Spleen (tissue), 11 donors: Measurements from ENCODE around the gene PCGF2. TPM values are rescaled to one million over a fixed set of nuclear protein-coding genes. Genes with fewer than 3 reads are reported as not detected.

Source experiments
- DNase-seq: peaks from one replicate; pipeline ENCODE4 v3.0.0-alpha.2; 2020
- H3K27ac ChIP-seq, 8 donors: fragments of 200-600 bp; sonication (generic) in 7 of 8; 1 replicate in 4 of 8; 2 replicates in 4 of 8; pipeline versions ENCODE4 v1.5.0 to v1.8.0; 2016 to 2021; ENCODE audit warnings: inconsistent platforms in 4 of 8, mild to moderate bottlenecking in 4 of 8, moderate library complexity in 1 of 8
- H3K27me3 ChIP-seq, 7 donors: fragments of 200-600 bp; sonication (generic) in 6 of 7; replicated peaks in 1 of 7; 1 replicate in 4 of 7; 2 replicates in 3 of 7; pipeline versions ENCODE4 v1.5.0 to v1.8.0; 2016 to 2021; ENCODE audit warnings: inconsistent platforms in 3 of 7, mild to moderate bottlenecking in 1 of 7
- H3K36me3 ChIP-seq, 6 donors: fragments of 200-600 bp; sonication (generic) in 5 of 6; 1 replicate in 4 of 6; 2 replicates in 2 of 6; pipeline versions ENCODE4 v1.5.0 to v1.8.0; 2016 to 2021; ENCODE audit warnings: inconsistent platforms in 2 of 6
- H3K4me1 ChIP-seq, 6 donors: fragments of 200-600 bp; sonication (generic) in 5 of 6; 1 replicate in 3 of 6; 2 replicates in 3 of 6; pipeline versions ENCODE4 v1.5.0 to v1.8.0; 2016 to 2021; ENCODE audit warnings: inconsistent platforms in 3 of 6
- H3K4me3 ChIP-seq, 8 donors: fragments of 200-600 bp; sonication (generic) in 7 of 8; 1 replicate in 4 of 8; 2 replicates in 4 of 8; pipeline versions ENCODE4 v1.5.0 to v1.8.0; 2016 to 2021; ENCODE audit warnings: inconsistent platforms in 4 of 8, mild to moderate bottlenecking in 4 of 8, moderate library complexity in 2 of 8
- H3K9me3 ChIP-seq, 8 donors: fragments of 200-600 bp; sonication (generic) in 7 of 8; 1 replicate in 4 of 8; 2 replicates in 4 of 8; pipeline versions ENCODE4 v1.5.0 to v1.8.0; 2016 to 2021; ENCODE audit warnings: inconsistent platforms in 4 of 8
- POLR2A ChIP-seq, 3 donors: fragments of 450-650 bp; IDR thresholded peaks; one replicate each; pipeline ENCODE4 v1.5.1; 2017; ENCODE audit warnings: antibody characterized with exemption in 3 of 3, mild to moderate bottlenecking in 1 of 3
- POLR2AphosphoS5 ChIP-seq, 3 donors: sonication (generic); formaldehyde crosslinking; IDR thresholded peaks; one replicate each; pipeline ENCODE4 v1.5.1; 2017; ENCODE audit warnings: antibody characterized with exemption in 3 of 3
- WGBS, 5 donors: extraction: QIAGEN DNeasy Blood & Tissue Kit in 3 of 5; methylation state at CpG; one replicate each; pipeline versions ENCODE4 v1.1.5 to v1.1.7; 2013 to 2018; 5-methylcytosine and 5-hydroxymethylcytosine counted together
- intact Hi-C: fragments of 100-400 bp; cut with DNase I; formaldehyde crosslinking; loops from one replicate; pipeline ENCODE4 v1.15.0; 2023; ENCODE audit warnings: low total_unique reads
- polyA plus RNA-seq, 3 donors: library from polyadenylated mRNA; stranded (reverse); fragments of 200-250 nt; gene quantifications; one replicate each; pipeline ENCODE4 v1.2.1, GENCODE V29; 2013
- total RNA-seq, 7 donors: library from RNA; depleted of rRNA in 3 of 7; stranded (reverse); fragments of >200 nt in 3 of 7; fragmentation: NEBNext Ultra II Directional in 4 of 7; extraction: Animal tissue kit (Norgen Biotek cat#: 25700) in 4 of 7; gene quantifications; one replicate each; pipeline versions ENCODE4 v1.1.0 to v1.2.1, GENCODE V29; 2016 to 2021
- TF ChIP-seq, protein P1 (sequence below), 11 experiments: fragments of 200-600 bp in 7 of 11; fragments of 450-650 bp in 4 of 11; sonication (generic) in 4 of 11; IDR thresholded peaks in 8 of 11; conservative IDR thresholded peaks in 3 of 11; 1 replicate in 7 of 11; 2 replicates in 4 of 11; pipeline versions ENCODE4 v1.4.0 to v1.8.0; 2016 to 2021; ENCODE audit warnings: antibody characterized with exemption in 11 of 11, inconsistent platforms in 4 of 11, mild to moderate bottlenecking in 1 of 11
- donor health status: healthy with polysubstance abuse.
- donor health status: DM: no; HTN: no; CAD: no; lungs with moderate emphysema.
- donor health status: DM: no; HTN: no; CAD: no.
- donor health status: Bipolar disorder and iron deficiency.
- donor health status: healthy.
- donor health status: DM: no; HTN: no; CAD: no.
- donor health status: DM: yes; HTN: yes; CAD: no.

PCGF2 gene
- total and polyA plus RNA-seq, 10 donors: 13.1 to 57.6 (median 25.7) TPM

GRCh38 chr17:38702916-38703741, 45.0 kb downstream of the PCGF2 start:
- DNase-seq: peak; percentile 91
- H3K4me1 ChIP-seq: peaks cover 33 to 85% (median 68%) of the 10 kb centered on the region in 6 donors
- TF ChIP-seq POLR2A (IDR thresholded peaks at IDR 0.05) (no peak), POLR2AphosphoS5 (IDR thresholded peaks at IDR 0.05) (no peak)
- TF ChIP-seq, protein P1, sequence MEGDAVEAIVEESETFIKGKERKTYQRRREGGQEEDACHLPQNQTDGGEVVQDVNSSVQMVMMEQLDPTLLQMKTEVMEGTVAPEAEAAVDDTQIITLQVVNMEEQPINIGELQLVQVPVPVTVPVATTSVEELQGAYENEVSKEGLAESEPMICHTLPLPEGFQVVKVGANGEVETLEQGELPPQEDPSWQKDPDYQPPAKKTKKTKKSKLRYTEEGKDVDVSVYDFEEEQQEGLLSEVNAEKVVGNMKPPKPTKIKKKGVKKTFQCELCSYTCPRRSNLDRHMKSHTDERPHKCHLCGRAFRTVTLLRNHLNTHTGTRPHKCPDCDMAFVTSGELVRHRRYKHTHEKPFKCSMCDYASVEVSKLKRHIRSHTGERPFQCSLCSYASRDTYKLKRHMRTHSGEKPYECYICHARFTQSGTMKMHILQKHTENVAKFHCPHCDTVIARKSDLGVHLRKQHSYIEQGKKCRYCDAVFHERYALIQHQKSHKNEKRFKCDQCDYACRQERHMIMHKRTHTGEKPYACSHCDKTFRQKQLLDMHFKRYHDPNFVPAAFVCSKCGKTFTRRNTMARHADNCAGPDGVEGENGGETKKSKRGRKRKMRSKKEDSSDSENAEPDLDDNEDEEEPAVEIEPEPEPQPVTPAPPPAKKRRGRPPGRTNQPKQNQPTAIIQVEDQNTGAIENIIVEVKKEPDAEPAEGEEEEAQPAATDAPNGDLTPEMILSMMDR (IDR thresholded peaks at IDR 0.05 in 8 of 11, conservative IDR thresholded peaks at IDR 0.05 in 3 of 11): no peak
- H3K4me3 ChIP-seq: peak overlapping the region; percentile 57 to 92 (median 81)
- H3K9me3 ChIP-seq: no peaks in the 10 kb centered on the region
- intact Hi-C loops: no loop called here
- H3K36me3 ChIP-seq: peaks cover 0 to 11% (median 5%) of the 10 kb centered on the region in 6 donors
- peaks cover 0 to 8% (median 0%) of the 10 kb centered on the region in 7 donors for H3K27me3 ChIP-seq
- 1 to 2% (median 1%) methylated on average over 35 to 55 of the region's 55 CpGs for WGBS, 5 donors
- peak overlapping the region; percentile 96 to 99 (median 97) for H3K27ac ChIP-seq

GRCh38 chr17:38702166-38702915, 45.8 kb downstream of the PCGF2 start:
- H3K4me1 ChIP-seq: peaks cover 30 to 83% (median 61%) of the 10 kb centered on the region in 6 donors
- peaks cover 0 to 8% (median 0%) of the 10 kb centered on the region in 7 donors for H3K27me3 ChIP-seq
- peak; percentile 96 for DNase-seq
- H3K36me3 ChIP-seq: peaks cover 0 to 3% (median under 1%) of the 10 kb centered on the region in 6 donors
- TF ChIP-seq, protein P1 (IDR thresholded peaks at IDR 0.05 in 8 of 11, conservative IDR thresholded peaks at IDR 0.05 in 3 of 11): peak in 1 of 11 experiments; percentile 22
- TF ChIP-seq POLR2A (IDR thresholded peaks at IDR 0.05) (peak; percentile 12 to 52 (median 47)), POLR2AphosphoS5 (IDR thresholded peaks at IDR 0.05) (peak; percentile 96 to 97 (median 97))
- intact Hi-C loops: no loop called here
- no peaks in the 10 kb centered on the region for H3K9me3 ChIP-seq
- 0 to 1% (median 1%) methylated on average over 44 to 81 of the region's 81 CpGs for WGBS, 5 donors
- peak overlapping the region; percentile 96 to 99 (median 97) for H3K27ac ChIP-seq
- H3K4me3 ChIP-seq: peak overlapping the region; percentile 57 to 92 (median 81)

DNA sequence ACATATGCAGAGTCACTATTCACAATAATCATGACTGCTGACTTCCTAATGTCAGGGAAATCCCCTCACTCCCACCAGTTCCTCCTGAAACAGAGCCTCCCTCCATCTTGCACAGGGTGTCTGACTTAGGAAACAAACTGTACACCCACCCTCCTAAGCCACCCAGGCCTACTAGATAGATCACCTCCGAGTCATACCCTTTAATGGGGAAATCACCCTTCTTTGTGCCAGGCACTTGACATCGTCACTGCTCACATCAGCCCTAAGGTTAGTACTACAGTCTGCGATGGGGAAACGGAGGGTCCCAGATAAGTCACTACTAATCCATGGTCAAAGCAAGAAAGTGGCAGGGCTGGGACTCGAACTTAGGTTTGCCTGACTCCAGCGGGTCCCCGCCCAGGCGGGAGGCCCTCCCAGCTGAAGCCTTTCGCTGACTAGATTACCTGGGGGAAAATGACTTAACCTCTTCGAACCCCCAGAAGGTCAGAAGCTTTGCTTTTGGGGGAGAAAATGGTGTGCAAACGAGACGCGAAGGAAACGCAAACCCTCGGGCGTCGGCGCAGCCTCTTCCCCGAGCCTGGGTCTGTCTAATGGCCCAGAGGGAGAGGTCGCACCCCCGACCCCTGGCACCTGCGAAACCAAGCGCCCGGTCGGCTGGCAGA, 46.5 kb downstream of the PCGF2 start:
- no peaks in the 10 kb centered on the region for H3K9me3 ChIP-seq
- peak overlapping the region; percentile 57 to 92 (median 81) for H3K4me3 ChIP-seq
- intact Hi-C loops: no loop called here
- DNase-seq: no peak
- peak overlapping the region; percentile 96 to 99 (median 97) for H3K27ac ChIP-seq
- peaks cover 24 to 83% (median 54%) of the 10 kb centered on the region in 6 donors for H3K4me1 ChIP-seq
- peaks cover 0 to 8% (median 0%) of the 10 kb centered on the region in 7 donors for H3K27me3 ChIP-seq
- TF ChIP-seq, protein P1 (IDR thresholded peaks at IDR 0.05 in 8 of 11, conservative IDR thresholded peaks at IDR 0.05 in 3 of 11): no peak
- peak in 1 of 3 donors; percentile 11 for TF ChIP-seq POLR2AphosphoS5 (IDR thresholded peaks at IDR 0.05)
- 0 to 2% (median 2%) methylated on average over 20 to 25 of the region's 25 CpGs for WGBS, 5 donors
- no peaks in the 10 kb centered on the region for H3K36me3 ChIP-seq
